ENCODE measurements around the gene CCDC116. TPM values are rescaled to one million over a fixed set of nuclear protein-coding genes. Genes with fewer than 3 reads are reported as not detected.

CCDC116 gene
- total RNA-seq, 6 donors from 2014 or later: 0.26 to 4.2 (median 0.97) TPM; not detected in 2

- Histone ChIP-seq H3K4me1 (peaks cover 9 to 22% (median 14%) of the 10 kb centered on the region in 4 donors), H3K36me3 (peaks cover 0 to 4% (median 0%) of the 10 kb centered on the region in 4 donors), H3K4me3 (no peak overlapping the region), H3K27me3 (no peaks in the 10 kb centered on the region), H3K27ac (no peak overlapping the region), H3K9me3 (no peaks in the 10 kb centered on the region)
- DNase-seq (no peak), ATAC-seq (ENCODE audit: low FRiP score in 2 of 2) (no peak)
- TF ChIP-seq POLR2AphosphoS5 (IDR thresholded peaks at IDR 0.05) (no peak), EP300 (IDR thresholded peaks at IDR 0.05) (no peak), POLR2A (IDR thresholded peaks at IDR 0.05) (no peak)
- TF ChIP-seq, protein P1, sequence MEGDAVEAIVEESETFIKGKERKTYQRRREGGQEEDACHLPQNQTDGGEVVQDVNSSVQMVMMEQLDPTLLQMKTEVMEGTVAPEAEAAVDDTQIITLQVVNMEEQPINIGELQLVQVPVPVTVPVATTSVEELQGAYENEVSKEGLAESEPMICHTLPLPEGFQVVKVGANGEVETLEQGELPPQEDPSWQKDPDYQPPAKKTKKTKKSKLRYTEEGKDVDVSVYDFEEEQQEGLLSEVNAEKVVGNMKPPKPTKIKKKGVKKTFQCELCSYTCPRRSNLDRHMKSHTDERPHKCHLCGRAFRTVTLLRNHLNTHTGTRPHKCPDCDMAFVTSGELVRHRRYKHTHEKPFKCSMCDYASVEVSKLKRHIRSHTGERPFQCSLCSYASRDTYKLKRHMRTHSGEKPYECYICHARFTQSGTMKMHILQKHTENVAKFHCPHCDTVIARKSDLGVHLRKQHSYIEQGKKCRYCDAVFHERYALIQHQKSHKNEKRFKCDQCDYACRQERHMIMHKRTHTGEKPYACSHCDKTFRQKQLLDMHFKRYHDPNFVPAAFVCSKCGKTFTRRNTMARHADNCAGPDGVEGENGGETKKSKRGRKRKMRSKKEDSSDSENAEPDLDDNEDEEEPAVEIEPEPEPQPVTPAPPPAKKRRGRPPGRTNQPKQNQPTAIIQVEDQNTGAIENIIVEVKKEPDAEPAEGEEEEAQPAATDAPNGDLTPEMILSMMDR (IDR thresholded peaks at IDR 0.05): no peak
- WGBS, 2 donors: 92 to 99% methylated on average over 12 to 18 of the region's 18 CpGs
Observed at GRCh38 chr22:21632931-21633330, 371 bp downstream of the CCDC116 start.

- DNase-seq: no peak
- Histone ChIP-seq H3K9me3 (no peaks in the 10 kb centered on the region), H3K4me3 (no peak overlapping the region), H3K4me1 (peaks cover 7 to 17% (median 10%) of the 10 kb centered on the region in 4 donors), H3K36me3 (peaks cover 0 to 2% (median 0%) of the 10 kb centered on the region in 4 donors), H3K27me3 (no peaks in the 10 kb centered on the region), H3K27ac (no peak overlapping the region)
- TF ChIP-seq, protein P1 (IDR thresholded peaks at IDR 0.05): no peak
- no peak for TF ChIP-seq EP300 (IDR thresholded peaks at IDR 0.05)
- TF ChIP-seq POLR2AphosphoS5 (IDR thresholded peaks at IDR 0.05): no peak
- no peak for TF ChIP-seq POLR2A (IDR thresholded peaks at IDR 0.05)
- WGBS, 2 donors: 85 to 94% methylated on average over 3 to 4 of the region's 4 CpGs
- no peak for ATAC-seq (ENCODE audit: low FRiP score in 2 of 2)
Observed at GRCh38 chr22:21633481-21633880, 921 bp downstream of the CCDC116 start.

DNA sequence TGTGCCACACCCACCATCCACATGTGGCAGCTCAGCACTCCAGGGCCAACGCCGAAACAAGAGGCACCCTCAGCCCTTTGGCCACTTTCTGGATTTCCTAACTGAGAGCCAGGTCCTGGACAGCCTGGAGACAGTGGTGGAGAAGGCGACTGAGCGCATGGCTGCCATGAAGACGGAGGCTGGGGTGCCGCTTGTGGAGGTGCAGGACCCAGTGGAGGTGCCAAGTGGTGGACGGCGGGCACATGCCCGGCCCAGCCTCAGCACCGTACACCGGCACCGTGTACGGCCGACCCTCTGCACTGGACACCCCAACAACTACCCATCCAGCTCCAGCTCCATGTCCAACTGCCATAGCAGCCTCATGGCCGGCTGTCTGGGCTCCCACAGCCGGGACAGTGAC, 1.5 kb downstream of the CCDC116 start:
- 93 to 95% methylated on average over 13 to 16 of the region's 16 CpGs for WGBS, 2 donors
- Histone ChIP-seq H3K4me1 (peaks cover under 1 to 11% (median 4%) of the 10 kb centered on the region in 4 donors), H3K9me3 (no peaks in the 10 kb centered on the region), H3K27me3 (no peaks in the 10 kb centered on the region), H3K27ac (no peak overlapping the region), H3K36me3 (no peaks in the 10 kb centered on the region), H3K4me3 (no peak overlapping the region)
- no peak for DNase-seq
- no peak for ATAC-seq (ENCODE audit: low FRiP score in 2 of 2)
- TF ChIP-seq POLR2AphosphoS5 (IDR thresholded peaks at IDR 0.05): no peak
- no peak for TF ChIP-seq EP300 (IDR thresholded peaks at IDR 0.05)
- TF ChIP-seq POLR2A (IDR thresholded peaks at IDR 0.05): no peak
- TF ChIP-seq, protein P1 (IDR thresholded peaks at IDR 0.05): no peak

DNA sequence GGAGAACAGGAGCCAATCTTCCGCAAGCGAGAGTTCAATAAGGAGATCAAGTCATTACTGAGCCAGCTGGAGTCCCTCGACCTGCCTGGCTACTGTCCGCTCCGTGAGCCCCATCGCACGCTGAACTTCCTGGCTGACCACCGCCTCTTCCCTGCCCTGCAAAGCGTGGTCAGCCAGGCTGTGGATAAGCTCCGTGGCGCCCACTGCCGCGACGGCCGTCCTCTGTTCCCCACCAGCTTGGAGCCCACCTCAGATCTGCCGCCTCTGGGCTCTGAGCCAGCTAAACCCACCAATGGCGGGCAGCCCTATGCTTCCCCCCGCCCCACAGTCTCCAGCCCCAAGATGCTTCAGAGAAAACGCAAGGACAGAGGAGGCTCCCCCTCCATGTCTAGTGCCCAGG, 2.3 kb downstream of the CCDC116 start:
- Histone ChIP-seq H3K36me3 (no peaks in the 10 kb centered on the region), H3K27me3 (no peaks in the 10 kb centered on the region), H3K4me3 (no peak overlapping the region), H3K9me3 (no peaks in the 10 kb centered on the region), H3K27ac (no peak overlapping the region), H3K4me1 (peaks cover 0 to 4% (median 1%) of the 10 kb centered on the region in 4 donors)
- DNase-seq (no peak), ATAC-seq (ENCODE audit: low FRiP score in 2 of 2) (no peak)
- WGBS, 2 donors: 81 to 86% methylated on average over 18 to 19 of the region's 19 CpGs
- TF ChIP-seq EP300 (IDR thresholded peaks at IDR 0.05) (no peak), POLR2A (IDR thresholded peaks at IDR 0.05) (no peak), POLR2AphosphoS5 (IDR thresholded peaks at IDR 0.05) (no peak)
- TF ChIP-seq, protein P1 (IDR thresholded peaks at IDR 0.05): no peak

All from upper lobe of left lung (tissue), 6 donors.